DMS 273 treated with DMSO at 0.1 percent for 48 hours (cell line): ENCODE measurements around the gene ASPG.
A peak's percentile ranks its signal among the peaks of the same experiment; 100 is the strongest.

ENCODE experiments used
- DNase-seq: peaks from one replicate; lab custom pipeline; 2025; lab: John Stamatoyannopoulos, UW

ASPG gene

DNA sequence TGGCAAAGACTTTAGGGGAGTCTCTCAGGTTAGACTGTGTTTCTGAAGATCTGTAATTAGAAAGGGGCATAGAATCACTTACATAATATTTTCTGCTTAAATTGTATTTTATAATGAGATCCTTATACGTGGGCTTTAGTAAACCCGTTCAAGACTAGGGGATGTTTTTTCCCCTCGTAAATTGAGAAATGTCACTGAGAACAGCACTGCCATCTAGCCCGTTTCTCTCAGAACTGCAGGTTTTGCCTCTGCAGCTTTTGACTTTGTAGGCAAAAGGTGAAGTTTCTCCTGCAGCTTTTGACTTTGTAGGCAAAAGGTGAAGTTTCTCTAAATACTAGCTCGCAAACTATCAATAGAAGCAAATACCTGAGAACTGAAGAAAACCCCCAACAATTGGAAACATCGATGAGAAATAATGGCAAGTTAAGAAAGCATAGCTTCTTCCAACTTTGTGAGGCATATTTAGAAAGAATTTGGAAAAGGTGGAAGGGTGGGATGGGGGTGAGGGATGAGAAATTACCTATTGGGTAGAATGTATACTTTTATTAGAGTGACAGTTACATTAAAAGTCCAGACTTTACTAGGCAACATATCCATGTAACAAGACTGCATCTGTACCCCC lies 9.9 kb upstream of the ASPG start:
- DNase-seq: no peak

GRCh38 chr14:104076743-104077142 lies 8.8 kb upstream of the ASPG start:
- DNase-seq: no peak

DNA sequence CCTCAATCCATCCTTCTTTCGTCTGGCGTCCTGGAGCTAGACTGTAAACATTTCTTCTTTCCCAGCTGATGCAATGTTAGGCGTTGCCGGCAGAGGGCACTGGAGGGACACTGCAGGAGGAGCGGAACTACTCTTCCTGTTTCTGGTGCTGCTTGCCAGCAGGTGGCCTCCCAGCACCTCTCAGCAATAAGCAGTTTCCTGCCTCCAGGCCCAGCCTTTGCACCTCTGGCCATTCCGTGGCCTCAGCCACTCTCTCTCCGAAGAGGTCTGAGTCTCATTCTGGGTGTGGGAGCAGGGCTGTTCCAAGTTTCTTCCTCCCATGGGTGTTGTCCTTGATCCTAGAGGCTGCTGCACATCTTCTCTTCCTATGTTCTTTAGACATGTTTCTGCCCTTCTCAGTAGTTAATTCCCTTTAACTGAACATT lies 7.5 kb upstream of the ASPG start:
- DNase-seq: peak; percentile 73

DNA sequence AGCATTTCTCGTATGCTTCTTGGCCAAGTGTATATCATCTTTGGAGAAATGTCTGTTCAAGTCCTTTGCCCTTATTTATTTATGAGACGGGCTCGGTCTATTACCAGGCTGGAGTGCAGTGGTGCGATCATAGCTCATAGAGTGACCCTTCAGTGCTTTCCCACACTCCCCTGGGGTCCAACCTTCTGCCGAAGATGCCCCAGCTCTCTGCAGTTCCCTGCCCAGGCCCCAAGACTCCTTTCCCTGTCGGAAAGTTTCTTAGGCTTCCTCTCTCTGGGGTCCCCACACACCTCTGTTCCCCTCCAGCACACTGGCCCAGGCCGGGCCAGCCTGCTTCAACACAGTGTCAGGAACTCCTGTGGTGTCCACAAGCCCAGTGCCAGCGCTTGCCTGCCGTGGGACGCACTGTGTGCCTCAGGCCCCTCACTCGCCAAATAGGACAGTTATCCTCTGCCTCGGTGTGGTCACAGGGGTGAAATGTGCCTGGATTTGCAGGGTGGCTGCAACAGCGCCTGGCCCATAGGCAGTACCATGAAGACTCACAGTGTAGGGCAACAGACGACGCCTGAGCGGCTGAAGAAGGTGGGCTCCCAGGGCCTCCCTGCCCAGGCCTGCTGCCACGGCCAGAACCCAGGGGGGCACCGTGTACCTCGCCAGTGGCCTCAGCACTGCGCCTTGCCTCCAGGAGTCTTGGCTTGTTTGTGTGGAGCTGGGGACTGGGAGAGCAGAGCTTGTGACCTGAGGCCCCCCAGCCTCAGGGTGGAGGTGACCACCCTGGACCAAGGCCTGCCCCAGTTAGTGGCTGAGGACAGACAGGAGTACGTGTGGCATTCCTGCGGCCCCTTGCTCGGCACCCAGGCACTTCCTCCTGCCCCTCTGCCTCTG lies 4.9 kb upstream of the ASPG start:
- DNase-seq: no peak

DNA sequence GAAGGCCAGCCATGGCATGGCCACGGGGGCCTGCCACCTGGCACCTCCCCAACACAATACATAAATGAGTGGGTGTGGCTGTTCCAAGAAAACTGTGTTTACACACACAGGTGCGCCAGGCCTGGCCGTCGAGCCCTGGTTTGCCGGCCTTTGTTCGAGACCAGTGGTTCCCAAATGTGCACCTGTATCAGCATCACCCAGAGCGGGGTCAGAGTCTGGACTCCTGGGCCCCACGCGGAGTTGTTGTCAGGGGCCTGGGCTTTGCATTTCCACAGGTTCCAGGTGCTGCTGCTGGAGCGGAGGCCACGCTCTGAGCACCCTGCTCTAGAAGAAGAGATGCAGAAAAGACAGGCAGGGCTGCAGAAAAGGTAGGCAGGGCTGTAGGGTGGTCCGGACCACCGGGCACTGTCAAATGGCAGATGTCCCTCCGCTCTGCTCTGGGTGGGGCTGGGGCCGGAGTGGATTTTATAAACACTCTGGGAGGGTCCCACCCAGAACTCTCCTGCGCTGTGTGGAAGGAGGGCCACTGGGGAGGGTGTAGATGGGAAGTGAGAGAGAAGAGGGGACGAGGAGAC lies 4.2 kb upstream of the ASPG start:
- no peak for DNase-seq

DNA sequence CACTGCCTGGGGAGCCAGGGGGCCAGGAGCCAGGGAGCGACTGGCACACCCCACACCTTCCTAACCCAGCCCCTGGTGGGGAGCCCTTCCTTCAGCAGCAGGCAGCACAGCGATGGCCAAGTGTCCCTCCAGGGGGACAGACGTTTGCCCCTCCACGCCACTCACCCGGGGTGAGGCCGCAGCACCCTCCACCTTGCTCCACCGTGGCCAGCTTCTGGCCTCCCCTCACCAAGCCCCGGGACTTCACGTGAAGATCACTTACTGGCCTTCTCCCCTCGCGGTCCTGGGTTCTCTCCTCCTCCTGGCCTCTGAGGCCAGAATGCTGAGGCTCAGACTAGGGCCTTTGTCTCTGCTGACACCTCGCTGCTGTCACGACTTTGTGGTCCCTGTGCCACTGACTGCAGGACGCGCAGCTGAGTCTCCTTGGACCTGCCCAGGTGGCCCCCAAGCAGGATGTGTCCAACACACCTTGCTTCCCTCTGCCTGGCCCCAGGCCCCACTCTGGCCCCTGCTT lies 3.5 kb upstream of the ASPG start:
- no peak for DNase-seq

DNA sequence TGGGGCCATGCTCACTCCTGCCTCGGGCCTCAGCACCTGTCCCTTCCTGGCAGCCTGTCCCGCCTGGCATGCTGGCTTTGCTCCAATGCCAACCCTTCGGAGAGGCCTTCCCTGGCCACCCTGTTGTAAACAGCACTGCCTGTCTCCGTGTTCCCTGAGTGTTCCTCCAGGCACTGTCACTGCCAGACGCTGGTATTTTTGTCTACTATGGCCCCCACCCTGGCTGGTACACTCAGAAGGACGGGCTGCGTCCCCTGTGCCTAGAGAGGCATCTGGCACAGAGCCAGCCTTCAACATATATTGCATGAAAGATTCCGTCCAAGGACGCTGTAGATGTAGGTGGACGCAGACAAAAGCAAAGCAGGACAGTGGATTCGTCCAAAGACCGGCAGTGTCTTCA lies 2.7 kb upstream of the ASPG start:
- DNase-seq: no peak

DNA sequence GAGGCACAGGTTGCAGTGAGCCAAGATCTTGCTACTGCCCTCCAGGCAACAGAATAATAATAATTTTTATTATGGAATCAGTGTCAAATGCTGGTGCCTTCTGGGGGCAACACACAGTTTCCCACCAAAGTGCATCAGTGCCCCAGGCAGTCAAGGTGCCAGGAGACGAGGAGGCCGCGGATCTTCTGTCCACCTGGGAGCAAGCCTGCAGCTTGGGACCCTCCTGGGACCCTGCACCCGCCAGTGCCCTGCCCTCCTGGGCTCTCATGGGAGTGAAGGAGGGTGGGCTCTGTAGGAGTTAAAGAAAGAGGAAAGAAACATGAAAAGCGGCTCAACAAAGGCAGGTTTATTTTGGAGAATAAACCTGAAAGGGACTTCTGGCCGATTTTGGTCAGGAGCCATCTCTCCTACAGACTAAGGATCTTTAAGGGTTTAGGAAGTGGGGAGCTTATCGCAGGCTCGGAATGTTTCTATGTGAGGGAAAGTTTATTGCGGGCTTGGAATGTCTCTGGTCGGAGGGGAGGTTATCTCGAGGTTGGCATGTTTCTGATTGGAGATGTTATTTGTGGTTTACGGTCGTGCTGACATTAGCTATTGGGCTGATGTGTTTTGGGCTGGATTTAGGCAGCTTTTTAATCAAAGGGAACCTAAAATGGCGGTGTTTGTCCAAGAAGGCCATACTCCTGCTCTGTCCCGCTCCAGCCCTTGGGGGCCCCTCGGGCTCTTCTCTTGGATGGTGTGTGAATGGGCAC lies 1.1 kb upstream of the ASPG start:
- DNase-seq: no peak

DNA sequence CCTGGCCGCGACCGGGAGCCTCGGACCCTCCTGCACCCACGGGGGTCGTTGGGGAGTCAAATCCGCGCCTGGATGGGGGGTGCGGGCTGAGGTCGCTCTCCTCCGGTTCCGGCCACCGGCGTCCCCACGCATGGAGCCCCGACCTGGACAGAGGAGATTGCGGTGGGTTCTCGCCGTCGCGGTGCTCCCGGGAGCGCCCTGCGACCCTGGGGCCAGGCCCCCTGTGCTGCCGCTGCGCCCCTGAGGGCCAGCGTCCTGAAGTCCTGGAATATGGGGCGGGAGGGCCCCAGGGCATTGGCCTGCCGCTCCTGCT lies 345 bp downstream of the ASPG start:
- DNase-seq: no peak

DNA sequence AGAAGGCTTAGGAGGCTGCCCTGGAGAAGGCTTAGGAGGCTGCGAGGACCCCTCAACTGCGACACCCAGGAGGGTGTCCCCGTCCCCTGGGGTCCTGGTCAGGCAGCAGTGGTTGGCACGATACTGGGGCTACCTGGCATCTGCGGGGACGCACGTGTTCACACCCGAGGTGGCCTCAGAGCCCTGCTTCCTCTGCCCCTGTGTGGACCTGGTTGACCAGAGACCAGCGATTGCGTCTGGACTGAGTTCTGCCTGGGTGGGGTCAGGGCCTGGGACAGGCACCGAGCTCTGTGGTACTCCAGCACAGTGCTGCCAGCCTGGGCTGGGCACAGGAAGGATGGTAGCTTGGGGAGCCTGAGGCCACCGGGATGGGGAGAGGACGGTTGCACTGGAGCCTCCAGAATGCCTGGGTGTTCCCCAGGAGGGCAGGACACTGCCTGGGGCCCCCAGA lies 735 bp downstream of the ASPG start:
- no peak for DNase-seq

DNA sequence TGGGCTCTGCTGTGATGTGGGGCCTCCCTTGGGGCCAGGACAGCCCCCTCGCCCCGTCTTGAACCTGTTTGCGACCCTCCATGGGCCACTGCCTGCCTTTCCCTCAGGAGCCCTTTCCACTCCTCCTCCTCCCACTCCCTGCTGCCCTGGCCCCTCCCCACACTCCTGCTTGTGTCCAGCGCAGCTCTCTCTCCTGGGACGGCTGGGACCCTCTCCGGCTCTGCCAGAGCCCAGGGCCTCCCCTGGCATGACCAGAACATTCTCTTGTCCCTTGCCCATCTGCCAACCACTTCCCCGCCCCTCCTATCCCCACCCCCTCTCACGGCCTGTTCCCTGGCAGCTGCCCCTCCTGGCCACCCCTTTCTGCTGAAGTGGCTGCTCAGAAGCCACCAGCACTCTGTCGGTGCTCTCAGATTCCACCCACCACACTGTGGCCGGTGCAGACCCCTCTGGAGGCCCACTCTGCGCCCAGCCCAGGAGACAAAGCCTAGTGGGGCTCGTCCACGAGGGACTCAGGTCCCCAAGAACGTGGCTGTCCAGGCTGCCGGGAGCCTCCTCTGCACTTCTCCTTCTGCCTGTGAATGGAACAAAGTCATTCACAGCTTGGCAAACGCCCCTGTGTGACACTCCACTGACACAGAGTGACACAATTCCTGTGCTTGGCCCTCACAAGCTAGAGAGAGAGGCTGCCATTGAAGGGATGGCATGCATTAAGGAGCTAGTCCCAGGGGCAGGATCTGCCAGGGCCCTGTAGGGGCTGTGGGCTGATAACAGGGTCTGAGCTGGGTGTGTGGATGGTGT lies 1.4 kb downstream of the ASPG start:
- no peak for DNase-seq

GRCh38 chr14:104087505-104087904 lies 2.0 kb downstream of the ASPG start:
- DNase-seq: no peak

GRCh38 chr14:104087981-104088850 lies 2.7 kb downstream of the ASPG start:
- no peak for DNase-seq

GRCh38 chr14:104090071-104090748 lies 4.7 kb downstream of the ASPG start:
- DNase-seq: no peak

GRCh38 chr14:104091061-104091926 lies 5.8 kb downstream of the ASPG start:
- no peak for DNase-seq

- no peak for DNase-seq
Measured at GRCh38 chr14:104091927-104092771, 6.6 kb downstream of the ASPG start.

GRCh38 chr14:104092931-104093365 lies 7.4 kb downstream of the ASPG start:
- DNase-seq: no peak
